Neural cell (in vitro differentiated cells): Measurements from ENCODE around the gene FANCI. TPM values are rescaled to one million over a fixed set of nuclear protein-coding genes. Genes with fewer than 3 reads are reported as not detected.

Experiments used
- H2AFZ ChIP-seq: fragments of 200-600, 300-800 bp; sonication (generic), shearing (Covaris generic); 2 replicates; pipeline ENCODE4 v1.6.0; 2014; ENCODE audit warnings: low read depth, mild to moderate bottlenecking, antibody characterized with exemption, low read length, moderate library complexity
- H3F3A ChIP-seq: fragments of 200-600 bp; shearing (Covaris generic); 2 replicates; pipeline ENCODE4 v1.6.1; 2016; ENCODE audit warnings: mild to moderate bottlenecking, moderate library complexity, mixed read lengths, antibody characterized with exemption, low read length; ENCODE audit not compliant: insufficient read depth, poor library complexity, severe bottlenecking
- H3K27ac ChIP-seq: fragments of 200-600, 300-800 bp; sonication (generic), shearing (Covaris generic); 2 replicates; pipeline ENCODE4 v1.5.1; 2014; ENCODE audit warnings: mild to moderate bottlenecking, low read length, moderate library complexity
- H3K27me3 ChIP-seq: fragments of 300-800, 200-600 bp; sonication (generic), shearing (Covaris generic); 2 replicates; pipeline ENCODE4 v1.6.0; 2014; ENCODE audit warnings: mild to moderate bottlenecking, low read depth, low read length, moderate library complexity; ENCODE audit not compliant: insufficient read depth
- H3K36me3 ChIP-seq: fragments of 300-800, 200-600 bp; sonication (generic), shearing (Covaris generic); 2 replicates; pipeline ENCODE4 v1.5.1; 2014; ENCODE audit warnings: mild to moderate bottlenecking, antibody characterized with exemption, low read length, moderate library complexity; ENCODE audit not compliant: insufficient read depth
- H3K4me2 ChIP-seq: fragments of 300-800, 200-600 bp; sonication (generic), shearing (Covaris generic); 2 replicates; pipeline ENCODE4 v1.6.0; 2014; ENCODE audit warnings: mild to moderate bottlenecking, low read length
- H3K4me3 ChIP-seq: fragments of 300-800, 200-600 bp; sonication (generic), shearing (Covaris generic); 2 replicates; pipeline ENCODE4 v1.5.1; 2014; ENCODE audit warnings: mild to moderate bottlenecking, low read length, moderate library complexity
- H3K79me2 ChIP-seq: fragments of 200-600 bp; shearing (Covaris generic); replicated peaks from 2 replicates; pipeline ENCODE4 v1.6.0; 2014; ENCODE audit warnings: mild to moderate bottlenecking, low read length, moderate library complexity; ENCODE audit not compliant: insufficient read depth
- H3K9ac ChIP-seq: fragments of 300-800, 200-600 bp; sonication (generic), shearing (Covaris generic); 2 replicates; pipeline ENCODE4 v1.6.1; 2016; ENCODE audit warnings: mild to moderate bottlenecking, low read length, mixed read lengths
- H3K9me2 ChIP-seq: fragments of 200-600 bp; shearing (Covaris generic); 2 replicates; pipeline ENCODE4 v1.6.1; 2016; ENCODE audit warnings: mild to moderate bottlenecking, low read length, mixed read lengths; ENCODE audit not compliant: insufficient read depth
- H3K9me3 ChIP-seq: fragments of 200-600, 300-800 bp; sonication (generic), shearing (Covaris generic); 2 replicates; pipeline ENCODE4 v1.6.1; 2016; ENCODE audit warnings: mild to moderate bottlenecking, mixed run types, low read length, moderate library complexity, mixed read lengths
- H4K20me1 ChIP-seq: fragments of 200-600 bp; shearing (Covaris generic); 2 replicates; pipeline ENCODE4 v1.6.1; 2016; ENCODE audit warnings: mild to moderate bottlenecking, mixed run types; ENCODE audit not compliant: insufficient read depth
- CTCF ChIP-seq: fragments of 450-650 bp; IDR thresholded peaks from 2 replicates; pipeline ENCODE4 v1.5.1; 2014; ENCODE audit warnings: antibody characterized with exemption, mild to moderate bottlenecking, moderate library complexity; ENCODE audit not compliant: poor library complexity, severe bottlenecking
- EP300 ChIP-seq: fragments of 450-650 bp; conservative IDR thresholded peaks from 2 replicates; pipeline ENCODE4 v1.6.1; 2014; ENCODE audit warnings: antibody characterized with exemption, mild to moderate bottlenecking, moderate library complexity; ENCODE audit not compliant: poor library complexity, severe bottlenecking
- EZH2 ChIP-seq: fragments of 200-600, 300-800 bp; shearing (Covaris generic), sonication (generic); IDR thresholded peaks from 2 replicates; pipeline ENCODE4 v1.6.1; 2014; ENCODE audit warnings: antibody characterized with exemption, low read length, borderline replicate concordance, mild to moderate bottlenecking; ENCODE audit not compliant: insufficient read depth, poor library complexity, severe bottlenecking
- MXI1 ChIP-seq: fragments of 450-650 bp; conservative IDR thresholded peaks from 2 replicates; pipeline ENCODE4 v1.6.1; 2014; ENCODE audit warnings: antibody characterized with exemption, mild to moderate bottlenecking; ENCODE audit not compliant: poor library complexity, severe bottlenecking
- POLR2AphosphoS5 ChIP-seq: IDR thresholded peaks from 2 replicates; pipeline ENCODE4 v1.6.1; 2012
- RAD21 ChIP-seq: fragments of 450-650 bp; conservative IDR thresholded peaks from 2 replicates; pipeline ENCODE4 v1.6.1; 2014; ENCODE audit warnings: antibody characterized with exemption, mild to moderate bottlenecking, moderate library complexity
- REST ChIP-seq: IDR thresholded peaks from 2 replicates; pipeline ENCODE4 v1.6.1; 2012; ENCODE audit warnings: borderline replicate concordance
- SMC3 ChIP-seq: fragments of 450-650 bp; conservative IDR thresholded peaks from 2 replicates; pipeline ENCODE4 v1.6.1; 2014; ENCODE audit warnings: antibody characterized with exemption, mild to moderate bottlenecking, moderate library complexity; ENCODE audit not compliant: poor library complexity
- TAF1 ChIP-seq: IDR thresholded peaks from 2 replicates; pipeline ENCODE4 v1.6.1; 2012; ENCODE audit warnings: low read depth
- polyA plus RNA-seq: library from polyadenylated mRNA; depleted of rRNA; stranded (reverse); fragments of >200 nt; gene quantifications from 2 replicates; pipeline ENCODE4 v1.2.3, GENCODE V29; 2014

The FANCI gene
- polyA plus RNA-seq, 1 donor from 2014 or later, result 5.4 TPM

- H3K9me2 ChIP-seq, result no peaks in the 10 kb centered on the region
- no peaks in the 10 kb centered on the region for H3K27me3 ChIP-seq
- H3K79me2 ChIP-seq, result no peaks in the 10 kb centered on the region
- no peak for TF ChIP-seq RAD21
- no peak for TF ChIP-seq SMC3
- no peak for TF ChIP-seq EP300
- TF ChIP-seq CTCF, result no peak
- no peak for TF ChIP-seq REST
- TF ChIP-seq POLR2AphosphoS5, result no peak
- TF ChIP-seq TAF1, result no peak
- TF ChIP-seq MXI1, result no peak
- TF ChIP-seq EZH2, result no peak
- H3K27ac ChIP-seq, result no peak overlapping the region
- no peak overlapping the region for H2AFZ ChIP-seq
- H3F3A ChIP-seq, result no peaks in the 10 kb centered on the region
- H3K9me3 ChIP-seq, result no peaks in the 10 kb centered on the region
- no peak overlapping the region for H3K9ac ChIP-seq
- H3K4me2 ChIP-seq, result no peak overlapping the region
- H3K4me3 ChIP-seq, result no peak overlapping the region
- no peaks in the 10 kb centered on the region for H4K20me1 ChIP-seq
- no peaks in the 10 kb centered on the region for H3K36me3 ChIP-seq
Measured at GRCh38 chr15:89338036-89338435, 94.3 kb downstream of the FANCI start.

- H3K4me3 ChIP-seq, result no peak overlapping the region
- H3F3A ChIP-seq, result no peaks in the 10 kb centered on the region
- H3K79me2 ChIP-seq, result no peaks in the 10 kb centered on the region
- no peak overlapping the region for H3K4me2 ChIP-seq
- no peaks in the 10 kb centered on the region for H3K27me3 ChIP-seq
- H3K9ac ChIP-seq, result no peak overlapping the region
- no peaks in the 10 kb centered on the region for H3K9me2 ChIP-seq
- no peak overlapping the region for H2AFZ ChIP-seq
- TF ChIP-seq TAF1, result no peak
- TF ChIP-seq SMC3, result no peak
- no peak for TF ChIP-seq MXI1
- H3K9me3 ChIP-seq, result no peaks in the 10 kb centered on the region
- no peaks in the 10 kb centered on the region for H4K20me1 ChIP-seq
- no peak overlapping the region for H3K27ac ChIP-seq
- no peaks in the 10 kb centered on the region for H3K36me3 ChIP-seq
Measured at GRCh38 chr15:89340573-89340972, 96.8 kb downstream of the FANCI start.

- H3K9me3 ChIP-seq, result no peaks in the 10 kb centered on the region
- no peaks in the 10 kb centered on the region for H3K9me2 ChIP-seq
- no peak overlapping the region for H3K9ac ChIP-seq
- H3K79me2 ChIP-seq, result no peaks in the 10 kb centered on the region
- no peaks in the 10 kb centered on the region for H3K36me3 ChIP-seq
- H3F3A ChIP-seq, result no peaks in the 10 kb centered on the region
- no peak overlapping the region for H2AFZ ChIP-seq
- TF ChIP-seq POLR2AphosphoS5 (no peak), EP300 (no peak), CTCF (no peak), MXI1 (no peak), TAF1 (no peak), REST (no peak), RAD21 (no peak), SMC3 (no peak)
- H3K27ac ChIP-seq, result no peak overlapping the region
- H3K27me3 ChIP-seq, result no peaks in the 10 kb centered on the region
- no peaks in the 10 kb centered on the region for H4K20me1 ChIP-seq
- no peak overlapping the region for H3K4me2 ChIP-seq
- H3K4me3 ChIP-seq, result no peak overlapping the region
Measured at GRCh38 chr15:89341316-89342005, 97.7 kb downstream of the FANCI start.
